GM19463 (cell line): Measurements from ENCODE around the gene GPRC5A.

Experiments
- ATAC-seq: cut with Tn5 transposase; IDR thresholded peaks from one replicate; pipeline ENCODE4 v1.9.1; 2021; ENCODE audit warnings: mild to moderate bottlenecking, moderate library complexity; ENCODE audit not compliant: unreplicated experiment

The GPRC5A gene

GRCh38 chr12:12883369-12884001, 7.9 kb upstream of the GPRC5A start:
- no peak for ATAC-seq

DNA sequence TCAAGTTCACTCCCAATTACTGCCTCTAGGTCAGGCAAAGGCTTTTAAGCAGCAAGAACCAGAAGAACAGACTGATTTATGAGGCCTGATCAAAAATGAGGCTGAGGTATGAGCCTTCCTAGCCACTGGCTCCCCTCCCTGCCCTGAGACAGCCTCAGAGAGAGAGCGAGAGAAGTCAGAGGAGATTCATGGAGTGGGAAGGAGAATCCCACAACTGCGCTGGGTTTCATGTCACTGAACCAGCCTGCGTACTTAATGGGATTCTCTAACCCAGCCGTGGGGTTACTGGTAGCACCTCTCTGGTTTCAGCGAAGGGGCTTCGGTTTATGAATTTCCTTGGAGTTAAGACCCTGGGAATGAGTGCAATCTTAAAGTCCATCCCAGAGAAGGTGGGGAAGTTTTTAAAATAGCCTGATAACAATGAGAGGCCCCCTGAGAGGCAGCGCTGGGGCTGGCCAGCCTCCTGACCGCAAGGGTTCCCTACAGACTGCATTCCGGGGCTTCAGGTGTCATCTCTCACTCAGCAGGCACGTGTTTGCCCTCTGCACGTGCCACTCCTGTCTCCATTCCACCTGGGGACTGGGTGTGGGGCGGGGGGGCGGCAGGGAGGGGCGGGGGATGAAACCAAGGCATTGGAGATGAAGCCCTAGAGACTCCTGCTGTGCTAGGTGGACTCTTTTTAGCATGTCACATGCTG, 6.1 kb upstream of the GPRC5A start:
- ATAC-seq: no peak

- no peak for ATAC-seq
Measured at GRCh38 chr12:12887471-12887870, 3.9 kb upstream of the GPRC5A start.

DNA sequence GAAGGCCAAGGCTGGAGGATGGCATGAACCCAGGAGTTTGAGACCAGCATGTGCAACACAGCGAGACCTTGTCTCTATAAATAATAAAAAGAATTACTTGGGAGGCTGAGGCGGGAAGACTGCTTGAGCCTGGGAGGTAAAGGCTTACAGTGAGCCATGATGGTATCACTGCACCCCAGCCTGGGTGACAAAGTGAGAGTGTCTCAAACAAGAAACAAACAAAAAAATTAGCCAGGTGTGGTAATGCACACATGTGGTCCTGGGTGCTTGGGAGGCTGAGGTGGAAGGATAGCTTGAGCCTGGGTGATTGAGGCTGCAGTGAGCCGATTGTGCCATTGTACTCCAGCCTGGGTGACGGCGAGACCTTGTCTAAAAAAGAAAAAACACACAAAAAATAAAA, 1.7 kb upstream of the GPRC5A start:
- no peak for ATAC-seq

GRCh38 chr12:12890543-12891079, 751 bp upstream of the GPRC5A start:
- peak; percentile 62 for ATAC-seq

- ATAC-seq: no peak
Measured at GRCh38 chr12:12891881-12892355, 556 bp downstream of the GPRC5A start.

- no peak for ATAC-seq
Measured at GRCh38 chr12:12892681-12893141, 1.3 kb downstream of the GPRC5A start.

DNA sequence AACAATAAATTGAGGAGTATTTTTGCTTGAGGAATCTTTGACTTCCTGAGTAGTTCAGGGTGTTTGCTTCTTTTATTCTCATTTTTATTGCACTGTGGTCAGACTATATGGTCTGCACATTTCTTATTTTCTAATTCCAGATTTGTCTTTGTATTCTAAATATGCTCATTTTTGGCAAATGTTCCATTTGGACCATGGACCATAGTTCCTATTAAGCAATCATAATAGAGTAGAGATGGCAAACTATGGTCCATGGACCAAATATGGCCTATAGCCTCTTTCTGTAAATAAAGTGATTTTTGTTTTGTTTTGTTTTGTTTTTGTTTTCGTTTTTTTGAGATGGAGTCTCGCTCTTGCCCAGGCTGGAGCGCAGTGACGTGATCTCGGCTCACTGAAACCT, 2.1 kb downstream of the GPRC5A start:
- ATAC-seq: no peak

DNA sequence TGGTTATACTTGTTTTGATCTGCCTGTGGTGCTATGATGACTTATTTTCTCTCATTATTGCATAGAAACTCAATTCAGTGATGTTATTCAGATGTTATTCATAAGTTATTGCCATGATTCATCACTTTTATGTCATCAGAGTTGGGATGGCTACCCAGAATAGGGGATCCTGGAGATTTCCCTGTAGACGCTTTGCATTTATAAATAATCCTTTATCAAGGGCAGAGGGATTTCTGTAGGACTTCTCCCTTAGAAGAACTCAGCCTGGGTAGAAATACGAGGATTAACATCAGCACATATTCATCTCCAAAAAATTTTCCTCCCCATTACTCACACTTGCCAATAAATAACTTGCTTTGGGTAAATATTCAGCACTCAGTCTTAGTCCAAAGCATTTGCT, 4.9 kb downstream of the GPRC5A start:
- ATAC-seq: no peak

- ATAC-seq: no peak
Measured at GRCh38 chr12:12897302-12897701, 5.9 kb downstream of the GPRC5A start.

DNA sequence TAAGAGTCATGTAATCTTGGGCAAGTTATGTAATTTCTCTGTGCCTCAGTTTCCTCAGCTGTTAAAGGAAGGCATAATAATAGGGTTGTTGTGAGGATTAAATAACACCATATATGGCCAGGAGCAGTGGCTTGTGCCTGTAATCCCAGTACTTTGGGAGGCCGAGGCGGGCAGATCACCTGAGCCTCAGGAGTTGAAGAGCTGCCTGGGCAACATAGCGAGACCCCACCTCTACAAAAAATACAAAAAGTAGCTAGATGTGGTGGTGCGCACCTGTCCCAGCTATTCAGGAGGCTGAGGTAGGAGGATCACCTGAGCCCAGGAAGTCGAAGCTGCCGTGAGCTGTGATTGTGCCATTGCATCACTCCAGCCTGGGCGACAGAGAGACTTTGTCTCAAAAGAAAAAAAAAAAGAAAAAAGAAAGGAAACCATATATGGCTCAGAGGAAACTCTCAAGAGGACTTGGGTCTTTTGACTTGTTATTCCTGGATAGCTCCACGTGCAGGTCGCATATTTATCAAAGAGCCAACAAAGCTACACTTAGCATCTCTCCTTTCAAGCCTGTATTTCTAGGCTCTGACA, 6.9 kb downstream of the GPRC5A start:
- ATAC-seq: no peak

- ATAC-seq: no peak
Measured at GRCh38 chr12:12898911-12899511, 7.6 kb downstream of the GPRC5A start.

DNA sequence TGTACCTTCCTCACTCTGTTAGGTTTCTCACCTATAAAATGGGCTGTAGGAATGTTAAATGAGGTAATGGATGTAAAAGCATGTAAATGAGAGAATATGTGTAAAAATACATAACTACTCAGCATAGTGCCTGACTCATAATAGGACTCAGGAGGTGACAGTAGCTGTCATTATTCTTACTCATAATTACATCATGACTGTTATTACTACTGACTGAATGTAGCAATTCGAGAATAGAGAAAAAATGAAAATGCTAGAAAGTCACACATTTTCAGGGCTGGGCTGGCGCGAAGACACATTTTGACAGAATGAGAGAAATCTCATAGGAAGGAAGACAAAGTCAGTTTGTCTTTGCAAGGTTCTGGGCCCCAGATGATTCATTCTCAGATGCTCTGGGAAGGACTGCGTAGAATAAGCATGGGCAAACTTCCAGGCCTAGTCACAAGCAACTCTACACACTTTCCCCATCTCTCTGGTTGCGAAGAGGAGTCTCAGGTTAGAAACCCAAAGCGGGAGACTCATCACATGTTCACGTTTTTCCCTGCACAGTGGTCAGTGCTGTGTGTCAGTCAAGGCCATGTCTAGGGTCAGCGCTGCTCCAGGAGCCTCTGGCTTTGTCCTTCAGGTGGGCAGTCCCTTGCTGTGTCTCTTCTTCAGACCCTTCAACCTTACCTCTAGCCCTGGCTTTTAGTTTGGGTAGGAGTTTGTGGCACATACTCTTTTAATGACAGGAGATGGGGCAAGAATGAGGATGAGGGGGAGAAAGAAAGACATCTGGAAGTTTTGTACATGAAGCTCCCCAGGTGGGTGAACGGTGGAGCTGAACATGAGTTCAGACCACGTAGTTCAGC, 8.4 kb downstream of the GPRC5A start:
- peak; percentile 86 for ATAC-seq

DNA sequence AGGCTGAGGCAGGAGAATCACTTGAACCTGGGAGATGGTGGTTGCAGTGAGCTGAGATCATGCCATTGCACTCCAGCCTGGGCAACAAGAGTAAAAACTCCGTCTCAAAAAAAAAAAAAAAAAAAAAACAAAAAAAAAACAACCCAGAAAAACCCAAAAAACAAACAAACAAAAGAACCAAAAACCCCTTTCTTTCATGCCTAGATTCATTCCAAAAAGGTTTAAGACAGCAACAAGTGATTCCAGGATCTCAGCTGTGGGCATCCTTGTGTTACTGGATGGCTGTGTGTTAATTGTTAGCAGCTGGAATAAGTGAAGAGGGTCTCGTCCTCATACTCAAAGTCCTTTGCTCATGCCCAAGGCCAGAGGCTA, 9.4 kb downstream of the GPRC5A start:
- no peak for ATAC-seq

DNA sequence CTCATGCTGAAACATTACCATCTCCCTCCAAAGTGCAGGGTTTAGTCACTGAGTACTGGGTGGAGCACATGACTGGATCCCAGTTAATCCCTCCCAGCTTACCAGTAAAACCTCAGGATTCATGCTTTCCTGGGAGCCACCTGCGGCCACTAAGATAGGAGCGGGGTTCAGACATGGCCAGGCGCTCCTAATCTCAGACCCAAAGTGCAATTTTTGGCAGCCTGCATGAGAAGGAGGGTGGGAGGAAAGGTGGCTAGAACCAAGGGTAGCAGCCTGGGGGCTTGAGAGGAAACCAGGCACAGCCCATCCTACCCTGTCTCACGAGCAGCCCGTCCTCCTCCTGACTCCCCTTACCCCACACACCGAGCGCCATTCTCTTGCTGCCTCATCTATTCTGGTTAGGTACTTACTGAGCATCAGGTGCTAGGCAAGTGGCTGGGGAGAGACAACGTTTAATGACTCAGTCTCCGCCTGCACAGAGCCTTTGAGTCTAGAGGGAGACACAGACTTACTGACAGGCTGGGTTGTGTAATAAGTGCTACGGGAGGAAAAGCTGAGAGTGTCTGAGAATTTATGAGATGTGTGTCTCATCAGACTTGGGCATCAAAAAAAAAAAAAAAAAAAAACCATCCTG, 9.9 kb downstream of the GPRC5A start:
- ATAC-seq: no peak

- ATAC-seq: no peak
Measured at GRCh38 chr12:12902036-12902435, 10.7 kb downstream of the GPRC5A start.

GRCh38 chr12:12903642-12904609, 12.6 kb downstream of the GPRC5A start:
- no peak for ATAC-seq

GRCh38 chr12:12907552-12907951, 16.2 kb downstream of the GPRC5A start:
- no peak for ATAC-seq

DNA sequence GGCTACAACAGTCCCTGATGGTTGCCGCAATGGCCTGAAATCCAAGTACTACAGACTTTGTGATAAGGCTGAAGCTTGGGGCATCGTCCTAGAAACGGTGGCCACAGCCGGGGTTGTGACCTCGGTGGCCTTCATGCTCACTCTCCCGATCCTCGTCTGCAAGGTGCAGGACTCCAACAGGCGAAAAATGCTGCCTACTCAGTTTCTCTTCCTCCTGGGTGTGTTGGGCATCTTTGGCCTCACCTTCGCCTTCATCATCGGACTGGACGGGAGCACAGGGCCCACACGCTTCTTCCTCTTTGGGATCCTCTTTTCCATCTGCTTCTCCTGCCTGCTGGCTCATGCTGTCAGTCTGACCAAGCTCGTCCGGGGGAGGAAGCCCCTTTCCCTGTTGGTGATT, 16.9 kb downstream of the GPRC5A start:
- ATAC-seq: no peak
